Measurements from ENCODE around the gene LONRF3. TPM values are rescaled to one million over a fixed set of nuclear protein-coding genes. Genes with fewer than 3 reads are reported as not detected.

The LONRF3 gene
- total RNA-seq, 1 experiment from 2014 or later: not detected

DNA sequence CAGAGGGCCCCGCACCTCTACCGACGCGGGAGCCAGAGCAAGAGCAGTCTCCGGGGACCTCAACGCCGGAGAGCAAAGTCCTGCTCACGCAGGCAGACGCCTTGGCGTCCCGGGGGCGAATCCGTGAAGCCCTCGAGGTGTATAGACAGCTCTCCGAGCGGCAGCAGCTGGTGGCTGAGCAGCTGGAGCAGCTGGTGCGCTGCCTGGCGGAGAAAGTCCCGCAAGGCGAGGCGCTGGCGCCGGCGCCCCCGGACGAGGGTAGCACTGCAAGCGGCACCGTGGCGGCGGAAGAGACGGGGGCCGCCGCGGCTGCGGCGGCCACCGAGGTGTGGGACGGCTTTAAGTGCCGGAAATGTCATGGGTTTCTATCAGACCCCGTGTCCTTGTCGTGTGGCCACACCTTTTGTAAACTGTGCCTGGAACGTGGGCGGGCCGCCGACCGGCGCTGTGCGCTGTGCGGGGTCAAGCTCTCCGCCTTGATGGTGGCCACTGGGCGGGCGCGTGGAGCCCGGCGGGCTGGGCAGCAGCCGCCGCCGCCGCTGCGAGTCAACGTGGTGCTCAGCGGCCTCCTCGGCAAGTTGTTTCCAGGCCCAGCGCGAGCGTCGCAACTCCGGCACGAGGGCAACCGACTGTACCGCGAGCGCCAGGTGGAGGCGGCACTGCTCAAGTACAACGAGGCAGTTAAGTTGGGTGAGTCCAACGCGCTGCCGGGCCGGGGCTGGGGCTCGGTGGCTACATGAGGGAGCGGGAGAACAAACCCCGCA, 672 bp downstream of the LONRF3 start (continued):
- TF ChIP-seq, protein P1, sequence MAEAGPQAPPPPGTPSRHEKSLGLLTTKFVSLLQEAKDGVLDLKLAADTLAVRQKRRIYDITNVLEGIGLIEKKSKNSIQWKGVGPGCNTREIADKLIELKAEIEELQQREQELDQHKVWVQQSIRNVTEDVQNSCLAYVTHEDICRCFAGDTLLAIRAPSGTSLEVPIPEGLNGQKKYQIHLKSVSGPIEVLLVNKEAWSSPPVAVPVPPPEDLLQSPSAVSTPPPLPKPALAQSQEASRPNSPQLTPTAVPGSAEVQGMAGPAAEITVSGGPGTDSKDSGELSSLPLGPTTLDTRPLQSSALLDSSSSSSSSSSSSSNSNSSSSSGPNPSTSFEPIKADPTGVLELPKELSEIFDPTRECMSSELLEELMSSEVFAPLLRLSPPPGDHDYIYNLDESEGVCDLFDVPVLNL (CRISPR knock-in tag; IDR thresholded peaks at IDR 0.05; ENCODE audit: borderline replicate concordance, low read depth): no peak
- TF ChIP-seq NFE2L1 (CRISPR knock-in tag; IDR thresholded peaks at IDR 0.05) (peak; percentile 65; the same call in 1 of the 2 replicates), ZNF263 (CRISPR knock-in tag; IDR thresholded peaks at IDR 0.05; ENCODE audit: low read depth) (peak; percentile 38; the same call in 1 of the 2 replicates), NFATC4 (CRISPR knock-in tag; IDR thresholded peaks at IDR 0.05) (no peak), FOXP1 (CRISPR knock-in tag; IDR thresholded peaks at IDR 0.05; ENCODE audit: borderline replicate concordance) (peak; percentile 79), JUN (CRISPR knock-in tag; IDR thresholded peaks at IDR 0.05) (peak; percentile 42; the same call in 1 of the 2 replicates), MYBL2 (CRISPR knock-in tag; IDR thresholded peaks at IDR 0.05) (peak; percentile 72; the same call in 1 of the 2 replicates), ZBTB21 (CRISPR knock-in tag; IDR thresholded peaks at IDR 0.05; ENCODE audit: borderline replicate concordance) (no peak), PRRX2 (CRISPR knock-in tag; IDR thresholded peaks at IDR 0.05) (no peak), HMGA2 (CRISPR knock-in tag; IDR thresholded peaks at IDR 0.05) (no peak), IRF2 (CRISPR knock-in tag; IDR thresholded peaks at IDR 0.05; ENCODE audit: borderline replicate concordance, low read depth) (no peak), NR2C2 (CRISPR knock-in tag; IDR thresholded peaks at IDR 0.05) (0 out of 2 replicates have a peak, but pooled peaks have one; percentile 23), OVOL2 (CRISPR knock-in tag; IDR thresholded peaks at IDR 0.05; ENCODE audit: borderline replicate concordance) (no peak), SMAD4 (CRISPR knock-in tag; IDR thresholded peaks at IDR 0.05) (peak; percentile 72; the same call in 1 of the 2 replicates)
- TF ChIP-seq, protein P2, sequence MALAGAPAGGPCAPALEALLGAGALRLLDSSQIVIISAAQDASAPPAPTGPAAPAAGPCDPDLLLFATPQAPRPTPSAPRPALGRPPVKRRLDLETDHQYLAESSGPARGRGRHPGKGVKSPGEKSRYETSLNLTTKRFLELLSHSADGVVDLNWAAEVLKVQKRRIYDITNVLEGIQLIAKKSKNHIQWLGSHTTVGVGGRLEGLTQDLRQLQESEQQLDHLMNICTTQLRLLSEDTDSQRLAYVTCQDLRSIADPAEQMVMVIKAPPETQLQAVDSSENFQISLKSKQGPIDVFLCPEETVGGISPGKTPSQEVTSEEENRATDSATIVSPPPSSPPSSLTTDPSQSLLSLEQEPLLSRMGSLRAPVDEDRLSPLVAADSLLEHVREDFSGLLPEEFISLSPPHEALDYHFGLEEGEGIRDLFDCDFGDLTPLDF (CRISPR knock-in tag; IDR thresholded peaks at IDR 0.05): no peak
- TF ChIP-seq, protein P3, sequence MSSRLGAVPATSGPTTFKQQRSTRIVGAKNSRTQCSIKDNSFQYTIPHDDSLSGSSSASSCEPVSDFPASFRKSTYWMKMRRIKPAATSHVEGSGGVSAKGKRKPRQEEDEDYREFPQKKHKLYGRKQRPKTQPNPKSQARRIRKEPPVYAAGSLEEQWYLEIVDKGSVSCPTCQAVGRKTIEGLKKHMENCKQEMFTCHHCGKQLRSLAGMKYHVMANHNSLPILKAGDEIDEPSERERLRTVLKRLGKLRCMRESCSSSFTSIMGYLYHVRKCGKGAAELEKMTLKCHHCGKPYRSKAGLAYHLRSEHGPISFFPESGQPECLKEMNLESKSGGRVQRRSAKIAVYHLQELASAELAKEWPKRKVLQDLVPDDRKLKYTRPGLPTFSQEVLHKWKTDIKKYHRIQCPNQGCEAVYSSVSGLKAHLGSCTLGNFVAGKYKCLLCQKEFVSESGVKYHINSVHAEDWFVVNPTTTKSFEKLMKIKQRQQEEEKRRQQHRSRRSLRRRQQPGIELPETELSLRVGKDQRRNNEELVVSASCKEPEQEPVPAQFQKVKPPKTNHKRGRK (CRISPR knock-in tag; IDR thresholded peaks at IDR 0.05; ENCODE audit: borderline replicate concordance): no peak
- TF ChIP-seq, protein P4, sequence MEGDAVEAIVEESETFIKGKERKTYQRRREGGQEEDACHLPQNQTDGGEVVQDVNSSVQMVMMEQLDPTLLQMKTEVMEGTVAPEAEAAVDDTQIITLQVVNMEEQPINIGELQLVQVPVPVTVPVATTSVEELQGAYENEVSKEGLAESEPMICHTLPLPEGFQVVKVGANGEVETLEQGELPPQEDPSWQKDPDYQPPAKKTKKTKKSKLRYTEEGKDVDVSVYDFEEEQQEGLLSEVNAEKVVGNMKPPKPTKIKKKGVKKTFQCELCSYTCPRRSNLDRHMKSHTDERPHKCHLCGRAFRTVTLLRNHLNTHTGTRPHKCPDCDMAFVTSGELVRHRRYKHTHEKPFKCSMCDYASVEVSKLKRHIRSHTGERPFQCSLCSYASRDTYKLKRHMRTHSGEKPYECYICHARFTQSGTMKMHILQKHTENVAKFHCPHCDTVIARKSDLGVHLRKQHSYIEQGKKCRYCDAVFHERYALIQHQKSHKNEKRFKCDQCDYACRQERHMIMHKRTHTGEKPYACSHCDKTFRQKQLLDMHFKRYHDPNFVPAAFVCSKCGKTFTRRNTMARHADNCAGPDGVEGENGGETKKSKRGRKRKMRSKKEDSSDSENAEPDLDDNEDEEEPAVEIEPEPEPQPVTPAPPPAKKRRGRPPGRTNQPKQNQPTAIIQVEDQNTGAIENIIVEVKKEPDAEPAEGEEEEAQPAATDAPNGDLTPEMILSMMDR (IDR thresholded peaks at IDR 0.05): no peak
- TF ChIP-seq, protein P5, sequence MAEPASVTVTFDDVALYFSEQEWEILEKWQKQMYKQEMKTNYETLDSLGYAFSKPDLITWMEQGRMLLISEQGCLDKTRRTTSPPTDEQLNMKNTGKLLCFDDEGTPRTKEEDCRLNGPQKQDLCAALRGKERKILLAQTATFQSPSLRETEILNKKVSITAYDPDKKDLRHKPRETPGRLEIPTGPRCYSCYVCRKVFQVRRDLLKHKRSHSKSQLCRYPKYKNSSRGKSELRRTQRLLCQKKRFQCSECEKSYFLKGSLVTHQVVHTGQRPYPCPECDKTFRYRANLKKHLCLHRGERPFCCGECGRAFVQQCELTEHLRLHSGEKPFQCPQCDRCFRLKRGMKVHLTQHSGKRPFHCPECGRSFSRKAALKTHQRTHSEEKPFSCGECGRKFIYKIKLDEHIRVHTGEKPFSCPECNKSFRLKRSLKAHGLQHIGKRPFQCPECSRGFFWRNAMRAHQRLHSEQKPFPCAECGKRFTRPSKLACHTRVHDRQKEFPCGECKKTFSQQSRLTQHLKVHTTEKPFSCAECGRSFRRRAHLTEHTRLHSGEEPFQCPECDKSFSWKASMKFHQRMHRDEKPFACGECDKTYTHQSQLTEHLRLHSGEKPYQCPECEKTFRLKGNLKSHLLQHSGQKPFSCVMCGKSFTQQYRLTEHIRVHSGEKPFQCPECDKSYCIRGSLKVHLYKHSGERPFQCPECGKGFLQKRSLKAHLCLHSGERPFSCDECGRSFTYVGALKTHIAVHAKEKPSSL (CRISPR knock-in tag; conservative IDR thresholded peaks at IDR 0.05): no peak
- TF ChIP-seq, protein P6, sequence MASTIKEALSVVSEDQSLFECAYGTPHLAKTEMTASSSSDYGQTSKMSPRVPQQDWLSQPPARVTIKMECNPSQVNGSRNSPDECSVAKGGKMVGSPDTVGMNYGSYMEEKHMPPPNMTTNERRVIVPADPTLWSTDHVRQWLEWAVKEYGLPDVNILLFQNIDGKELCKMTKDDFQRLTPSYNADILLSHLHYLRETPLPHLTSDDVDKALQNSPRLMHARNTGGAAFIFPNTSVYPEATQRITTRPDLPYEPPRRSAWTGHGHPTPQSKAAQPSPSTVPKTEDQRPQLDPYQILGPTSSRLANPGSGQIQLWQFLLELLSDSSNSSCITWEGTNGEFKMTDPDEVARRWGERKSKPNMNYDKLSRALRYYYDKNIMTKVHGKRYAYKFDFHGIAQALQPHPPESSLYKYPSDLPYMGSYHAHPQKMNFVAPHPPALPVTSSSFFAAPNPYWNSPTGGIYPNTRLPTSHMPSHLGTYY (CRISPR knock-in tag; IDR thresholded peaks at IDR 0.05): no peak
- TF ChIP-seq, protein P7, sequence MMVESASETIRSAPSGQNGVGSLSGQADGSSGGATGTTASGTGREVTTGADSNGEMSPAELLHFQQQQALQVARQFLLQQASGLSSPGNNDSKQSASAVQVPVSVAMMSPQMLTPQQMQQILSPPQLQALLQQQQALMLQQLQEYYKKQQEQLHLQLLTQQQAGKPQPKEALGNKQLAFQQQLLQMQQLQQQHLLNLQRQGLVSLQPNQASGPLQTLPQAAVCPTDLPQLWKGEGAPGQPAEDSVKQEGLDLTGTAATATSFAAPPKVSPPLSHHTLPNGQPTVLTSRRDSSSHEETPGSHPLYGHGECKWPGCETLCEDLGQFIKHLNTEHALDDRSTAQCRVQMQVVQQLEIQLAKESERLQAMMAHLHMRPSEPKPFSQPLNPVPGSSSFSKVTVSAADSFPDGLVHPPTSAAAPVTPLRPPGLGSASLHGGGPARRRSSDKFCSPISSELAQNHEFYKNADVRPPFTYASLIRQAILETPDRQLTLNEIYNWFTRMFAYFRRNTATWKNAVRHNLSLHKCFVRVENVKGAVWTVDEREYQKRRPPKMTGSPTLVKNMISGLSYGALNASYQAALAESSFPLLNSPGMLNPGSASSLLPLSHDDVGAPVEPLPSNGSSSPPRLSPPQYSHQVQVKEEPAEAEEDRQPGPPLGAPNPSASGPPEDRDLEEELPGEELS (CRISPR knock-in tag; IDR thresholded peaks at IDR 0.05): no peak
- TF ChIP-seq, protein P8, sequence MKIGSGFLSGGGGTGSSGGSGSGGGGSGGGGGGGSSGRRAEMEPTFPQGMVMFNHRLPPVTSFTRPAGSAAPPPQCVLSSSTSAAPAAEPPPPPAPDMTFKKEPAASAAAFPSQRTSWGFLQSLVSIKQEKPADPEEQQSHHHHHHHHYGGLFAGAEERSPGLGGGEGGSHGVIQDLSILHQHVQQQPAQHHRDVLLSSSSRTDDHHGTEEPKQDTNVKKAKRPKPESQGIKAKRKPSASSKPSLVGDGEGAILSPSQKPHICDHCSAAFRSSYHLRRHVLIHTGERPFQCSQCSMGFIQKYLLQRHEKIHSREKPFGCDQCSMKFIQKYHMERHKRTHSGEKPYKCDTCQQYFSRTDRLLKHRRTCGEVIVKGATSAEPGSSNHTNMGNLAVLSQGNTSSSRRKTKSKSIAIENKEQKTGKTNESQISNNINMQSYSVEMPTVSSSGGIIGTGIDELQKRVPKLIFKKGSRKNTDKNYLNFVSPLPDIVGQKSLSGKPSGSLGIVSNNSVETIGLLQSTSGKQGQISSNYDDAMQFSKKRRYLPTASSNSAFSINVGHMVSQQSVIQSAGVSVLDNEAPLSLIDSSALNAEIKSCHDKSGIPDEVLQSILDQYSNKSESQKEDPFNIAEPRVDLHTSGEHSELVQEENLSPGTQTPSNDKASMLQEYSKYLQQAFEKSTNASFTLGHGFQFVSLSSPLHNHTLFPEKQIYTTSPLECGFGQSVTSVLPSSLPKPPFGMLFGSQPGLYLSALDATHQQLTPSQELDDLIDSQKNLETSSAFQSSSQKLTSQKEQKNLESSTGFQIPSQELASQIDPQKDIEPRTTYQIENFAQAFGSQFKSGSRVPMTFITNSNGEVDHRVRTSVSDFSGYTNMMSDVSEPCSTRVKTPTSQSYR (CRISPR knock-in tag; IDR thresholded peaks at IDR 0.05): 0 out of 2 replicates have a peak, but pooled peaks have one; percentile 34
- TF ChIP-seq, protein P9, sequence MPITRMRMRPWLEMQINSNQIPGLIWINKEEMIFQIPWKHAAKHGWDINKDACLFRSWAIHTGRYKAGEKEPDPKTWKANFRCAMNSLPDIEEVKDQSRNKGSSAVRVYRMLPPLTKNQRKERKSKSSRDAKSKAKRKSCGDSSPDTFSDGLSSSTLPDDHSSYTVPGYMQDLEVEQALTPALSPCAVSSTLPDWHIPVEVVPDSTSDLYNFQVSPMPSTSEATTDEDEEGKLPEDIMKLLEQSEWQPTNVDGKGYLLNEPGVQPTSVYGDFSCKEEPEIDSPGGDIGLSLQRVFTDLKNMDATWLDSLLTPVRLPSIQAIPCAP (CRISPR knock-in tag; IDR thresholded peaks at IDR 0.05): no peak
